ENCODE results near the gene CALCOCO1.

CALCOCO1 gene

GRCh38 chr12:53660041-53660440 lies 67.2 kb downstream of the CALCOCO1 start:
- no peak for DNase-seq (ENCODE audit: low read depth)

DNA sequence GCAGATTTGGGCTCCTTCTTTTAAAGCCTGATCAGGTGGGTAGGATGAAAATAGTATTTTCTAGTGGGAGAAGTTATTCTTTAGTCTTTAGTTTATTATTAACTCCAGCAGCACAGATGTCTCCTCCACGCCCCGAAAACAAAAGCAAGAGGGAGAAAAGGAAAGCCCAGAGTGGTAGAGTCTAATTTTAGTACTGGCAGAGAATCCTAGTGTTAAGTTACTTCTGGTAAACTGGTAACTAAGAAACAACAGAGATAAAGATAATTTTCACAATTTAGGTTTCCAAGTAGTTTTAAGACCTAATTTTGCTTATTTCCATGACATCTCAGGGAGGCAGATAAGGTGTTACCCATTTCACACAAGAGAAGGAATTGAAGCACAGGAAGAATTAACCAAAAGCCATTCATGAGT lies 67.7 kb downstream of the CALCOCO1 start:
- no peak for DNase-seq (ENCODE audit: low read depth)

GRCh38 chr12:53659011-53659551 lies 68.2 kb downstream of the CALCOCO1 start:
- no peak for DNase-seq (ENCODE audit: low read depth)

Data from HS-27A (cell line).